ENCODE results near the gene PHLPP1. TPM values are rescaled to one million over a fixed set of nuclear protein-coding genes. Genes with fewer than 3 reads are reported as not detected.
A peak's percentile ranks its signal among the peaks of the same experiment; 100 is the strongest.

PHLPP1 gene
- 38.8 and 39.9 TPM in 2 replicates for total RNA-seq (2021)
- long read RNA-seq, full-length matches to known transcripts = 1 of 27 reads
- long read RNA-seq, partial matches to known transcripts = 17 of 27 reads
- long read RNA-seq, other reads (novel, unspliced or antisense) = 9 of 27 reads

GRCh38 chr18:62715436-62715758 is at the start of gene PHLPP1:
TSS of gene PHLPP1 (plus strand) at chr18:62715541. CDS start at chr18:62715684, 143 bp downstream.
- Histone ChIP-seq H2BK20ac (ENCODE audit: low read depth, low read length, poor library complexity, severe bottlenecking) (no peak within 1 kb of the TSS), H3K9ac (ENCODE audit: extremely low read depth, insufficient read length, low read length) (peak within 1 kb of the TSS; percentile 91), H3K4ac (ENCODE audit: low read depth, low read length) (no peak within 1 kb of the TSS; the same call in 1 of the 2 replicates), H3K27ac (ENCODE audit: insufficient read length, low read depth, low read length) (peak within 1 kb of the TSS; percentile 27), H3K79me1 (ENCODE audit: insufficient read depth, low read depth, low read length, poor library complexity, severe bottlenecking) (no peaks in the 10 kb centered on the region), H4K8ac (replicated peaks; ENCODE audit: insufficient read length, low read depth, low read length) (no peak within 1 kb of the TSS), H3K14ac (ENCODE audit: insufficient read depth, low read length) (peak within 1 kb of the TSS; percentile 95), H2AFZ (ENCODE audit: low read length) (no peak within 1 kb of the TSS), H3K27me3 (ENCODE audit: insufficient read depth, low read length) (no peaks in the 10 kb centered on the region), H3K9me3 (ENCODE audit: control insufficient read depth, low read depth, low read length) (no peaks in the 10 kb centered on the region), H2BK15ac (ENCODE audit: low read depth, low read length) (no peak within 1 kb of the TSS; the same call in 1 of the 2 replicates), H2BK5ac (ENCODE audit: insufficient read length, low read length) (no peak within 1 kb of the TSS), H3K4me1 (ENCODE audit: insufficient read depth, low read length) (no peaks in the 10 kb centered on the region), H4K91ac (ENCODE audit: insufficient read length, low read depth, low read length) (no peak within 1 kb of the TSS), H3K79me2 (ENCODE audit: insufficient read depth, low read length) (peaks cover 32% of the 10 kb centered on the region), H4K20me1 (ENCODE audit: control insufficient read depth, insufficient read depth, insufficient read length) (no peaks in the 10 kb centered on the region), H3T11ph (ENCODE audit: low read length) (no peak within 1 kb of the TSS), H3K23ac (ENCODE audit: insufficient read length, low read depth, low read length) (no peak within 1 kb of the TSS), H3K23me2 (ENCODE audit: insufficient read length, low read depth, low read length, poor library complexity, severe bottlenecking) (peaks cover 3% of the 10 kb centered on the region), H3K4me2 (ENCODE audit: insufficient read depth, insufficient read length, low read length) (peak within 1 kb of the TSS; percentile 57), H2BK120ac (ENCODE audit: low read depth, low read length, poor library complexity, severe bottlenecking) (no peak within 1 kb of the TSS), H3K56ac (ENCODE audit: insufficient read length, low read depth, low read length) (no peak within 1 kb of the TSS), H2AK5ac (ENCODE audit: insufficient read length, low read length) (no peak within 1 kb of the TSS), H3K18ac (ENCODE audit: insufficient read length, low read depth, low read length) (peak within 1 kb of the TSS; percentile 98), H4K5ac (ENCODE audit: insufficient read length, low read depth, low read length) (no peak within 1 kb of the TSS), H2BK12ac (ENCODE audit: insufficient read length, low read depth, low read length) (peak within 1 kb of the TSS; percentile 46)
- no peak for TF ChIP-seq CTCF (conservative IDR thresholded peaks at IDR 0.05)
- H3K9me3 Mint-ChIP-seq = no peaks in the 10 kb centered on the region; a peak in 2 of 5 replicates
- peak within 1 kb of the TSS; percentile 98 to 99 (median 99) for H3K27ac Mint-ChIP-seq
- H3K4me1 Mint-ChIP-seq = peaks cover 40 to 42% of the 10 kb centered on the region in 2 experiments
- H3K27me3 Mint-ChIP-seq (ENCODE audit: low read depth) = no peaks in the 10 kb centered on the region
- H3K4me3 Mint-ChIP-seq = peak within 1 kb of the TSS; percentile 81 to 83
- no peak for DNase-seq
- WGBS (ENCODE audit: extremely low coverage, insufficient read length, low lambda C conversion rate) = no CpG with 5 or more reads among the region's 46 CpGs
- peaks cover 0 to 13% (median 5%) of the 10 kb centered on the region in 3 experiments; a peak in 5 of 7 replicates for H3K36me3 Mint-ChIP-seq (ENCODE audit: insufficient read depth in 1 of 3, low read depth in 3 of 3)

Data from H9 (cell line).